ENCODE data around the gene PLXNA4.

The PLXNA4 gene

GRCh38 chr7:132359743-132360142 lies 216.5 kb downstream of the PLXNA4 start:
- Histone ChIP-seq H2AFZ (ENCODE audit: low read length, unreplicated experiment) (no peak overlapping the region), H3K36me3 (ENCODE audit: insufficient read depth, low read length) (no peaks in the 10 kb centered on the region), H3K27ac (ENCODE audit: low read depth, low read length) (no peak overlapping the region), H3K4me3 (ENCODE audit: low read depth, low read length) (no peak overlapping the region), H3K4me1 (ENCODE audit: control insufficient read depth, insufficient read depth, low read length, unreplicated experiment) (no peaks in the 10 kb centered on the region), H3K79me2 (ENCODE audit: control insufficient read depth, insufficient read depth, low read length, unreplicated experiment) (no peaks in the 10 kb centered on the region), H3K27me3 (ENCODE audit: insufficient read depth, low read length) (peaks cover 11% of the 10 kb centered on the region)

GRCh38 chr7:132355048-132355447 lies 221.2 kb downstream of the PLXNA4 start:
- no peaks in the 10 kb centered on the region for H3K36me3 ChIP-seq (ENCODE audit: insufficient read depth, low read length)
- H2AFZ ChIP-seq (ENCODE audit: low read length, unreplicated experiment): no peak overlapping the region
- H3K4me3 ChIP-seq (ENCODE audit: low read depth, low read length): no peak overlapping the region
- no peak overlapping the region for H3K27ac ChIP-seq (ENCODE audit: low read depth, low read length)
- H3K4me1 ChIP-seq (ENCODE audit: control insufficient read depth, insufficient read depth, low read length, unreplicated experiment): no peaks in the 10 kb centered on the region
- no peaks in the 10 kb centered on the region for H3K79me2 ChIP-seq (ENCODE audit: control insufficient read depth, insufficient read depth, low read length, unreplicated experiment)
- H3K27me3 ChIP-seq (ENCODE audit: insufficient read depth, low read length): peaks cover 33% of the 10 kb centered on the region

- Histone ChIP-seq H2AFZ (ENCODE audit: low read length, unreplicated experiment) (no peak overlapping the region), H3K27ac (ENCODE audit: low read depth, low read length) (no peak overlapping the region), H3K27me3 (ENCODE audit: insufficient read depth, low read length) (peaks cover 33% of the 10 kb centered on the region), H3K4me3 (ENCODE audit: low read depth, low read length) (no peak overlapping the region), H3K79me2 (ENCODE audit: control insufficient read depth, insufficient read depth, low read length, unreplicated experiment) (no peaks in the 10 kb centered on the region), H3K4me1 (ENCODE audit: control insufficient read depth, insufficient read depth, low read length, unreplicated experiment) (no peaks in the 10 kb centered on the region), H3K36me3 (ENCODE audit: insufficient read depth, low read length) (no peaks in the 10 kb centered on the region)
Measured at GRCh38 chr7:132354527-132354926, 221.7 kb downstream of the PLXNA4 start.

DNA sequence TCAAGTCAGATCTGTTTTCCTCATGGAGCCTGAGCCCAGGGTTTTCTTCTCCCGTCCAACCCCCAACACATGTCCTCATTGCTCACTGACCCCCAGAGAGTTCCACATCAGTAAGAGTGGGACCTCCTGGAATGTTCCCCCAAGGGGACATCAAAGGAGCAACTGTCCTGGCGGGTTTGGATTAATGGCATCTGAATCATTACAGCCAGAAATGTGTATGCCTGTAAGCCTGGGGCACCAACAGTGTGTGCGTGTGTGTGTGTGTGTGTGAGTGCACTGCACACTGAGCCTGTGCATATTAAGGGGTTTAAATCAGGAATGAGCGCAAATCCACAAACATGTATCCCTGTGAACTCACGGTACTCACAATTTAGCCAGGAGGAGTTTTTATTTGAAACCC lies 222.3 kb downstream of the PLXNA4 start:
- H3K27me3 ChIP-seq (ENCODE audit: insufficient read depth, low read length): peaks cover 33% of the 10 kb centered on the region
- no peak overlapping the region for H3K27ac ChIP-seq (ENCODE audit: low read depth, low read length)
- H3K36me3 ChIP-seq (ENCODE audit: insufficient read depth, low read length): no peaks in the 10 kb centered on the region
- H3K4me3 ChIP-seq (ENCODE audit: low read depth, low read length): no peak overlapping the region
- H3K4me1 ChIP-seq (ENCODE audit: control insufficient read depth, insufficient read depth, low read length, unreplicated experiment): no peaks in the 10 kb centered on the region
- no peaks in the 10 kb centered on the region for H3K79me2 ChIP-seq (ENCODE audit: control insufficient read depth, insufficient read depth, low read length, unreplicated experiment)
- H2AFZ ChIP-seq (ENCODE audit: low read length, unreplicated experiment): no peak overlapping the region

DNA sequence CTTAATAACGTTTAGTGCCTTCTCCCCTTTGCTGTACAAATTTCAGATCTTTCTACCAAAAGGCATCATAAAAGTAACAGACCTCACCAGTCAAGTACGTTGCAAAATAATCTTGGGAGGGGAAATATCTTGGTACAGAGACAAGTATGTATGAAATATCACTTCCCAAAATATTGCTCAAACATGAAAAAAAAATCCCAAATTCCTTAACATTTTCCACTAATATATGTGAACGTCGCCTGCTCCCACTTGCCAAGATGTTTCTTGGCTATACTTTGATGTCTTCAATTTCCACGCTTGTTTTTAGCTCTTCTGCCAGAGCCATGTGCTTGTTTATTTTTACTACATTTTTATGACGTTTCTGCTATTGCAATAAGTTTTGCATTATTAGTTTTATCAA lies 223.5 kb downstream of the PLXNA4 start:
- Histone ChIP-seq H3K27me3 (ENCODE audit: insufficient read depth, low read length) (peaks cover 33% of the 10 kb centered on the region), H3K79me2 (ENCODE audit: control insufficient read depth, insufficient read depth, low read length, unreplicated experiment) (no peaks in the 10 kb centered on the region), H3K27ac (ENCODE audit: low read depth, low read length) (no peak overlapping the region), H3K4me1 (ENCODE audit: control insufficient read depth, insufficient read depth, low read length, unreplicated experiment) (no peaks in the 10 kb centered on the region), H3K36me3 (ENCODE audit: insufficient read depth, low read length) (no peaks in the 10 kb centered on the region), H2AFZ (ENCODE audit: low read length, unreplicated experiment) (no peak overlapping the region), H3K4me3 (ENCODE audit: low read depth, low read length) (no peak overlapping the region)

GRCh38 chr7:132351954-132352499 lies 224.2 kb downstream of the PLXNA4 start:
- Histone ChIP-seq H2AFZ (ENCODE audit: low read length, unreplicated experiment) (no peak overlapping the region), H3K79me2 (ENCODE audit: control insufficient read depth, insufficient read depth, low read length, unreplicated experiment) (no peaks in the 10 kb centered on the region), H3K27me3 (ENCODE audit: insufficient read depth, low read length) (peaks cover 28% of the 10 kb centered on the region), H3K27ac (ENCODE audit: low read depth, low read length) (no peak overlapping the region), H3K4me1 (ENCODE audit: control insufficient read depth, insufficient read depth, low read length, unreplicated experiment) (no peaks in the 10 kb centered on the region), H3K4me3 (ENCODE audit: low read depth, low read length) (no peak overlapping the region), H3K36me3 (ENCODE audit: insufficient read depth, low read length) (no peaks in the 10 kb centered on the region)

GRCh38 chr7:132350741-132351140 lies 225.5 kb downstream of the PLXNA4 start:
- no peaks in the 10 kb centered on the region for H3K4me1 ChIP-seq (ENCODE audit: control insufficient read depth, insufficient read depth, low read length, unreplicated experiment)
- no peaks in the 10 kb centered on the region for H3K36me3 ChIP-seq (ENCODE audit: insufficient read depth, low read length)
- no peak overlapping the region for H2AFZ ChIP-seq (ENCODE audit: low read length, unreplicated experiment)
- H3K79me2 ChIP-seq (ENCODE audit: control insufficient read depth, insufficient read depth, low read length, unreplicated experiment): no peaks in the 10 kb centered on the region
- no peak overlapping the region for H3K4me3 ChIP-seq (ENCODE audit: low read depth, low read length)
- H3K27ac ChIP-seq (ENCODE audit: low read depth, low read length): no peak overlapping the region
- H3K27me3 ChIP-seq (ENCODE audit: insufficient read depth, low read length): peaks cover 31% of the 10 kb centered on the region

DNA sequence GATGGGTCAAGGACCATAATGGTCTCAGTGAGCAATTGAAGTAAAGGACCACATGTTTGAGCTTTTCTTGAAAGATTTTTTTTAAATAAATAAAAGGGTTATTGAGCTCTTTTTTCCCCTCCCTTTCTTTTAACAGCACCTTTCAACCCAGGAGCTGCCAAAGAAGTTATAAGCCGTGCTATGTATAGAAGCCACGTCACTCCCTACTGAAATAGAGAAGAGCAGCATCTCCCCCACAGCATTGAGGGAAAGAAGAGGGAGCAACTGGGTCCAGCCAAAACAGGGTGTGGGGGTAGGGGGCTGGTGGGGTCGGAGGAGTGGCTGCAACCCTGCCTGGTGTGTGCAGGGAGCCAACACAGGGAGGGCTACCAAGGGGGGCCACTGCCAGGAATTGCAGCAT lies 227.2 kb downstream of the PLXNA4 start:
- Histone ChIP-seq H3K4me1 (ENCODE audit: control insufficient read depth, insufficient read depth, low read length, unreplicated experiment) (no peaks in the 10 kb centered on the region), H3K27me3 (ENCODE audit: insufficient read depth, low read length) (peaks cover 27% of the 10 kb centered on the region), H2AFZ (ENCODE audit: low read length, unreplicated experiment) (no peak overlapping the region), H3K36me3 (ENCODE audit: insufficient read depth, low read length) (no peaks in the 10 kb centered on the region), H3K27ac (ENCODE audit: low read depth, low read length) (no peak overlapping the region), H3K4me3 (ENCODE audit: low read depth, low read length) (no peak overlapping the region), H3K79me2 (ENCODE audit: control insufficient read depth, insufficient read depth, low read length, unreplicated experiment) (no peaks in the 10 kb centered on the region)

DNA sequence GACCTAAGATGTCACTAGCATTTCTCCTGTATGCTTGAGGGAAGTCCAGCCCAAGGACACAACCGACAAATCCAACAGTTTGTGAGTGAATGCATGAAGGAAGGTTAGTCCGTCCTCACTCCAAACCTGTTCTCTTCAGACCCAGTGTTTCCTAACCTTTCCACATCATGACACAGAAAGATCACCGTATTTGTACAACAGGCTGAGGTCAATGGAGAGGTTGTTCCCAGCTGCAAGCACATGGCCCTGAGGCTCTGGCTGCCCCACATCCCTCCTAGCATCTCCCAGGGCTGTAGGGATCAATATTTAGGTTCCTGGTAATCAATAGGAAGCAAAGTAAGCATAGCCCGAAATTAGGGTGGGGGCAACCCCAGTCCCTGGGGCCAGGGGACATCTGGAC lies 227.9 kb downstream of the PLXNA4 start:
- no peak overlapping the region for H2AFZ ChIP-seq (ENCODE audit: low read length, unreplicated experiment)
- no peaks in the 10 kb centered on the region for H3K36me3 ChIP-seq (ENCODE audit: insufficient read depth, low read length)
- peaks cover 23% of the 10 kb centered on the region for H3K27me3 ChIP-seq (ENCODE audit: insufficient read depth, low read length)
- H3K27ac ChIP-seq (ENCODE audit: low read depth, low read length): no peak overlapping the region
- no peaks in the 10 kb centered on the region for H3K79me2 ChIP-seq (ENCODE audit: control insufficient read depth, insufficient read depth, low read length, unreplicated experiment)
- H3K4me1 ChIP-seq (ENCODE audit: control insufficient read depth, insufficient read depth, low read length, unreplicated experiment): no peaks in the 10 kb centered on the region
- no peak overlapping the region for H3K4me3 ChIP-seq (ENCODE audit: low read depth, low read length)

- Histone ChIP-seq H3K4me3 (ENCODE audit: low read depth, low read length) (no peak overlapping the region), H2AFZ (ENCODE audit: low read length, unreplicated experiment) (no peak overlapping the region), H3K4me1 (ENCODE audit: control insufficient read depth, insufficient read depth, low read length, unreplicated experiment) (no peaks in the 10 kb centered on the region), H3K27ac (ENCODE audit: low read depth, low read length) (no peak overlapping the region), H3K36me3 (ENCODE audit: insufficient read depth, low read length) (no peaks in the 10 kb centered on the region), H3K79me2 (ENCODE audit: control insufficient read depth, insufficient read depth, low read length, unreplicated experiment) (no peaks in the 10 kb centered on the region), H3K27me3 (ENCODE audit: insufficient read depth, low read length) (peaks cover 21% of the 10 kb centered on the region)
Measured at GRCh38 chr7:132347858-132348257, 228.4 kb downstream of the PLXNA4 start.

DNA sequence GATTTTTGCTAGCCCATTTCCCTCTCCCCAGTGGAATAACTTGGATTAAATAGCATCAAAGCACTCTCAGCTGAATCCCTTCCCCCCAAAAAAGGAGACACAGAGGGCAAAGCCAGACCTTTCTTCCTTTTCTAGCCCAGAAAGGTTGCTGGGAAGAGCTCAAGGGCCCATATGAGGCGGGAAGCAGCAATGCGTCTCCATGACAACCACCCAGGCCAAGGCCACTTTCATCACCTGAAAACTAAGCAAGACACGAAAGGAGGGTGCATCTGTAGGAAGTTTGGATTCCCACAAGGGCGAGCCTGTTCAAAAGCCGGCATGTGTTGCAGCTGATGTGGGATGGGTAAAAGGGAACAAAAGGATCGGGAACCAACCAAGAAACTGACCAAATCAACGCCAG lies 229.1 kb downstream of the PLXNA4 start:
- H3K27me3 ChIP-seq (ENCODE audit: insufficient read depth, low read length): peaks cover 15% of the 10 kb centered on the region; the same call in 1 of the 2 replicates
- H3K4me1 ChIP-seq (ENCODE audit: control insufficient read depth, insufficient read depth, low read length, unreplicated experiment): no peaks in the 10 kb centered on the region
- H2AFZ ChIP-seq (ENCODE audit: low read length, unreplicated experiment): no peak overlapping the region
- no peaks in the 10 kb centered on the region for H3K36me3 ChIP-seq (ENCODE audit: insufficient read depth, low read length)
- no peaks in the 10 kb centered on the region for H3K79me2 ChIP-seq (ENCODE audit: control insufficient read depth, insufficient read depth, low read length, unreplicated experiment)
- no peak overlapping the region for H3K4me3 ChIP-seq (ENCODE audit: low read depth, low read length)
- no peak overlapping the region for H3K27ac ChIP-seq (ENCODE audit: low read depth, low read length)
